Choroid plexus epithelial cell (primary cell): ENCODE measurements around the gene WNK2.

Experiments used
- DNase-seq: peaks from one replicate; pipeline ENCODE4 v3.0.0-alpha.2; 2010; ENCODE audit warnings: low read depth
- H3K4me3 ChIP-seq: 2 replicates; pipeline ENCODE4 v1.5.1; 2011; ENCODE audit warnings: low read depth, mild to moderate bottlenecking, control low read depth, low read length, moderate library complexity
- CTCF ChIP-seq: conservative IDR thresholded peaks from 2 replicates; pipeline ENCODE4 v1.5.1; 2011; ENCODE audit warnings: low read depth, mild to moderate bottlenecking, control low read depth, inconsistent platforms, low read length, moderate library complexity

The WNK2 gene

GRCh38 chr9:93221044-93221443 lies 37.1 kb downstream of the WNK2 start:
- no peak for TF ChIP-seq CTCF
- no peak for DNase-seq
- H3K4me3 ChIP-seq, result no peak overlapping the region

GRCh38 chr9:93222890-93223259 lies 38.9 kb downstream of the WNK2 start:
- no peak overlapping the region for H3K4me3 ChIP-seq
- TF ChIP-seq CTCF, result no peak
- no peak for DNase-seq

- DNase-seq, result peak; percentile 59
- no peak overlapping the region for H3K4me3 ChIP-seq
- TF ChIP-seq CTCF, result no peak
Observed at GRCh38 chr9:93223260-93224180, 39.6 kb downstream of the WNK2 start.

GRCh38 chr9:93224591-93224990 lies 40.7 kb downstream of the WNK2 start:
- TF ChIP-seq CTCF, result no peak

GRCh38 chr9:93225417-93225816 lies 41.5 kb downstream of the WNK2 start:
- DNase-seq, result no peak
- no peak for TF ChIP-seq CTCF
- no peak overlapping the region for H3K4me3 ChIP-seq

More at GRCh38 chr9:93224591-93224990, 40.7 kb downstream of the WNK2 start:
- DNase-seq, result no peak
- no peak overlapping the region for H3K4me3 ChIP-seq

- DNase-seq, result no peak
Observed at GRCh38 chr9:93225892-93226291, 42.0 kb downstream of the WNK2 start.

More at GRCh38 chr9:93225892-93226291, 42.0 kb downstream of the WNK2 start:
- H3K4me3 ChIP-seq, result no peak overlapping the region
- TF ChIP-seq CTCF, result no peak
